Adrenal gland (tissue), 5 donors: ENCODE data around the gene NTMT2.

Experiments
- CTCF ChIP-seq, 6 experiments: fragments of 450-650 bp in 4 of 6; fragments of 200-600 bp in 2 of 6; sonication (generic) in 1 of 6; IDR thresholded peaks; 1 replicate in 5 of 6; 2 replicates in 1 of 6; pipeline versions ENCODE4 v1.5.1 to v1.8.0; 2016 to 2021; ENCODE audit warnings: antibody characterized with exemption in 6 of 6, mild to moderate bottlenecking in 2 of 6, moderate library complexity in 1 of 6
- POLR2A ChIP-seq, 2 donors: fragments of 450-650 bp; IDR thresholded peaks; one replicate each; pipeline ENCODE4 v1.6.1; 2017; ENCODE audit warnings: antibody characterized with exemption in 2 of 2, mild to moderate bottlenecking in 2 of 2, moderate library complexity in 1 of 2
- donor health status: DM: no; HTN: no; CAD: no.

GRCh38 chr1:170196490-170197236 is 50.9 kb downstream of the NTMT2 start:
- TF ChIP-seq POLR2A (IDR thresholded peaks at IDR 0.05) (no peak), CTCF (IDR thresholded peaks at IDR 0.05) (no peak)
